ENCODE measurements around the gene TRNP1.
A peak's percentile ranks its signal among the peaks of the same experiment; 100 is the strongest.

The TRNP1 gene

GRCh38 chr1:27003745-27004470, 10.4 kb downstream of the TRNP1 start:
- no peak for DNase-seq

- no peak for DNase-seq
Observed at GRCh38 chr1:27004471-27005165, 11.1 kb downstream of the TRNP1 start.

GRCh38 chr1:27005166-27005530, 11.7 kb downstream of the TRNP1 start:
- no peak for DNase-seq

GRCh38 chr1:27005648-27006496, 12.4 kb downstream of the TRNP1 start:
- no peak for DNase-seq

- DNase-seq, result no peak
Observed at GRCh38 chr1:27006683-27007082, 13.2 kb downstream of the TRNP1 start.

GRCh38 chr1:27007909-27008582, 14.6 kb downstream of the TRNP1 start:
- no peak for DNase-seq

GRCh38 chr1:27009601-27010197, 16.2 kb downstream of the TRNP1 start:
- no peak for DNase-seq

- no peak for DNase-seq
Observed at GRCh38 chr1:27010226-27010994, 16.9 kb downstream of the TRNP1 start.

GRCh38 chr1:27011058-27011764, 17.7 kb downstream of the TRNP1 start:
- DNase-seq, result no peak

GRCh38 chr1:27011976-27012563, 18.6 kb downstream of the TRNP1 start:
- DNase-seq, result no peak

- DNase-seq, result peak; percentile 71
Observed at GRCh38 chr1:27015260-27015659, 21.8 kb downstream of the TRNP1 start.

- no peak for DNase-seq
Observed at GRCh38 chr1:27016376-27016775, 22.9 kb downstream of the TRNP1 start.

- peak; percentile 53 for DNase-seq
Observed at GRCh38 chr1:27017207-27017606, 23.7 kb downstream of the TRNP1 start.

- DNase-seq, result no peak
Observed at GRCh38 chr1:27018316-27018715, 24.8 kb downstream of the TRNP1 start.

GRCh38 chr1:27021354-27022031, 28.0 kb downstream of the TRNP1 start:
- DNase-seq, result no peak

GRCh38 chr1:27025718-27026117, 32.2 kb downstream of the TRNP1 start:
- DNase-seq, result no peak

GRCh38 chr1:27026621-27027574, 33.4 kb downstream of the TRNP1 start:
- peak; percentile 40 for DNase-seq

GRCh38 chr1:27027575-27028250, 34.2 kb downstream of the TRNP1 start:
- DNase-seq, result peak; percentile 65

Measured in hematopoietic multipotent progenitor cell treated with erythropoietin and hydrocortisone succinate and interleukin-3 and kit ligand, for 4 days (in vitro differentiated cells).